ENCODE results near the gene AP1S2. TPM values are rescaled to one million over a fixed set of nuclear protein-coding genes. Genes with fewer than 3 reads are reported as not detected.

AP1S2 gene
- polyA plus RNA-seq, 1 donor (not counting 4 experiments of a cell fraction or from before 2014, with no cell fraction given), result 15.0 TPM

DNA sequence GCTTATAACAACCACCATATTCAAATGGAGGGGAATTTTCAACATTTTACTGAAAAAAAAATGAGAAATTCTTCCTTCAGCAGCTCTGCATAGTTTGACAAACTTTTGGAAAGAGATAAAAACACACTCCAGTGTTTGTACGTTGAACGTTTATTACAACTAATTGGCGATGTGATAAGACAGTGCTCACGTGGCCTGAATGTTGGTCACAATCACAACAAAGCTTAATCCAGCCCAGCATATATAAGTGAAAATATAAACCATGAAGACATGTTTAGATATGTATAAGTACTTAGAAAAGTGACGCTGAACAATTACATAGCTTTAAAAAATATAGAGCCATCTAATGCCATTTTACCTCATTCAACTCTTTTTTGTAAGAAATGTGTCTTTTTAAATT lies 28.7 kb downstream of the AP1S2 start:
- no peak overlapping the region for H3K4me3 ChIP-seq (ENCODE audit: control insufficient read depth in 2 of 3, extremely low read depth in 1 of 3, insufficient read depth in 2 of 3, low read depth in 1 of 3, low read length in 3 of 3)
- no peak for TF ChIP-seq CTCF (optimal IDR thresholded peaks at IDR 0.05 in 1 of 3, IDR thresholded peaks at IDR 0.05 in 1 of 3, conservative IDR thresholded peaks at IDR 0.05 in 1 of 3; ENCODE audit: extremely low read depth in 1 of 3, insufficient read depth in 2 of 3, low read length in 3 of 3)
- no peak for TF ChIP-seq EZH2 (IDR thresholded peaks at IDR 0.05; ENCODE audit: low read length)
- H3K36me3 ChIP-seq (ENCODE audit: control insufficient read depth in 2 of 2, extremely low read depth in 1 of 2, insufficient read depth in 2 of 2, low read length in 2 of 2), result peaks cover 2 to 8% of the 10 kb centered on the region in 2 experiments
- H3K4me2 ChIP-seq (ENCODE audit: control insufficient read depth, extremely low read depth, insufficient read depth, low read depth, low read length), result no peak overlapping the region
- no peaks in the 10 kb centered on the region for H3K9me1 ChIP-seq (ENCODE audit: control insufficient read depth, extremely low read depth, insufficient read depth, low read length)
- no peak for FAIRE-seq
- H3K9me3 ChIP-seq (ENCODE audit: control insufficient read depth, low read depth, low read length), result no peaks in the 10 kb centered on the region
- no peaks in the 10 kb centered on the region for H3K27me3 ChIP-seq (ENCODE audit: control insufficient read depth, extremely low read depth, insufficient read depth, low read length)
- H2AFZ ChIP-seq (ENCODE audit: control insufficient read depth, low read length), result no peak overlapping the region
- no peak overlapping the region for H3K9ac ChIP-seq (ENCODE audit: control insufficient read depth, extremely low read depth, insufficient read depth, low read length)
- no peaks in the 10 kb centered on the region for H3K4me1 ChIP-seq (ENCODE audit: control insufficient read depth, extremely low read depth, insufficient read depth, low read length)
- no peaks in the 10 kb centered on the region for H3K79me2 ChIP-seq (ENCODE audit: control insufficient read depth, insufficient read depth, low read length)
- no peaks in the 10 kb centered on the region for H4K20me1 ChIP-seq (ENCODE audit: control insufficient read depth, extremely low read depth, insufficient read depth, low read length)
- dilution Hi-C loops (cut with MboI; ENCODE audit: extremely low pct_ligation_motif_present, low sequenced_read_pairs), result no loop called here
- no peak for DNase-seq (ENCODE audit: low read depth, low spot score)
- H3K27ac ChIP-seq (ENCODE audit: control insufficient read depth, insufficient read depth, low read length), result no peak overlapping the region

GRCh38 chrX:15822922-15823321 lies 31.7 kb downstream of the AP1S2 start:
- H4K20me1 ChIP-seq (ENCODE audit: control insufficient read depth, extremely low read depth, insufficient read depth, low read length), result no peaks in the 10 kb centered on the region
- peaks cover 2 to 17% of the 10 kb centered on the region in 2 experiments for H3K36me3 ChIP-seq (ENCODE audit: control insufficient read depth in 2 of 2, extremely low read depth in 1 of 2, insufficient read depth in 2 of 2, low read length in 2 of 2)
- FAIRE-seq (no peak), DNase-seq (ENCODE audit: low read depth, low spot score) (no peak)
- H3K27ac ChIP-seq (ENCODE audit: control insufficient read depth, insufficient read depth, low read length), result no peak overlapping the region
- no peaks in the 10 kb centered on the region for H3K79me2 ChIP-seq (ENCODE audit: control insufficient read depth, insufficient read depth, low read length)
- H2AFZ ChIP-seq (ENCODE audit: control insufficient read depth, low read length), result no peak overlapping the region
- H3K27me3 ChIP-seq (ENCODE audit: control insufficient read depth, extremely low read depth, insufficient read depth, low read length), result no peaks in the 10 kb centered on the region
- dilution Hi-C loops (cut with MboI; ENCODE audit: extremely low pct_ligation_motif_present, low sequenced_read_pairs), result no loop called here
- H3K4me1 ChIP-seq (ENCODE audit: control insufficient read depth, extremely low read depth, insufficient read depth, low read length), result no peaks in the 10 kb centered on the region
- no peaks in the 10 kb centered on the region for H3K9me3 ChIP-seq (ENCODE audit: control insufficient read depth, low read depth, low read length)
- TF ChIP-seq EZH2 (IDR thresholded peaks at IDR 0.05; ENCODE audit: low read length), result no peak
- TF ChIP-seq CTCF (optimal IDR thresholded peaks at IDR 0.05 in 1 of 3, IDR thresholded peaks at IDR 0.05 in 1 of 3, conservative IDR thresholded peaks at IDR 0.05 in 1 of 3; ENCODE audit: extremely low read depth in 1 of 3, insufficient read depth in 2 of 3, low read length in 3 of 3), result no peak
- no peak overlapping the region for H3K9ac ChIP-seq (ENCODE audit: control insufficient read depth, extremely low read depth, insufficient read depth, low read length)
- H3K4me3 ChIP-seq (ENCODE audit: control insufficient read depth in 2 of 3, extremely low read depth in 1 of 3, insufficient read depth in 2 of 3, low read depth in 1 of 3, low read length in 3 of 3), result no peak overlapping the region
- no peaks in the 10 kb centered on the region for H3K9me1 ChIP-seq (ENCODE audit: control insufficient read depth, extremely low read depth, insufficient read depth, low read length)
- H3K4me2 ChIP-seq (ENCODE audit: control insufficient read depth, extremely low read depth, insufficient read depth, low read depth, low read length), result no peak overlapping the region
